Kidney (tissue), 14 donors: ENCODE data around the gene ZNRF3. TPM values are rescaled to one million over a fixed set of nuclear protein-coding genes. Genes with fewer than 3 reads are reported as not detected.
A peak's percentile ranks its signal among the peaks of the same experiment; 100 is the strongest.

ENCODE experiments used
- DNase-seq, 5 donors: peaks; one replicate each; pipeline ENCODE4 v3.0.0-alpha.2; 2013 to 2020
- FAIRE-seq: peaks from 2 replicates; lab custom pipeline; 2012; peaks lifted over from hg19 to GRCh38; lab: Jason Lieb, UNC
- H3K27ac ChIP-seq, 2 donors: one replicate each; pipeline ENCODE4 v1.7.0; 2013; ENCODE audit warnings: low read depth in 2 of 2, low read length in 2 of 2, inconsistent platforms in 1 of 2
- H3K27me3 ChIP-seq: one replicate; pipeline ENCODE4 v1.7.1; 2013; ENCODE audit warnings: low read length, inconsistent platforms; ENCODE audit not compliant: control insufficient read depth, insufficient read depth
- H3K36me3 ChIP-seq, 3 donors: one replicate each; pipeline versions ENCODE4 v1.7.0 to v1.7.1; 2013; ENCODE audit warnings: low read length in 3 of 3, control low read depth in 1 of 3, inconsistent platforms in 1 of 3; ENCODE audit not compliant: insufficient read depth in 3 of 3, control insufficient read depth in 2 of 3
- H3K4me1 ChIP-seq, 3 donors: one replicate each; pipeline versions ENCODE4 v1.7.0 to v1.7.1; 2013; ENCODE audit warnings: low read length in 3 of 3, inconsistent platforms in 1 of 3, low read depth in 1 of 3; ENCODE audit not compliant: control insufficient read depth in 2 of 3, insufficient read depth in 2 of 3
- H3K4me3 ChIP-seq, 3 donors: one replicate each; pipeline versions ENCODE4 v1.7.0 to v1.8.1; 2013; ENCODE audit warnings: low read length in 3 of 3, control low read depth in 1 of 3, inconsistent platforms in 1 of 3
- H3K9ac ChIP-seq, 3 donors: one replicate each; pipeline versions ENCODE4 v1.7.0 to v1.7.1; 2013; ENCODE audit warnings: low read length in 3 of 3, control low read depth in 1 of 3, inconsistent platforms in 1 of 3
- H3K9me3 ChIP-seq, 3 donors: one replicate each; pipeline versions ENCODE4 v1.7.0 to v1.7.1; 2013; ENCODE audit warnings: low read length in 3 of 3, control low read depth in 1 of 3, inconsistent platforms in 1 of 3; ENCODE audit not compliant: control insufficient read depth in 2 of 3, insufficient read depth in 1 of 3
- intact Hi-C: fragments of 100-400 bp; cut with DNase I; formaldehyde crosslinking; loops from one replicate; pipeline ENCODE4 v1.11.1; 2022
- polyA plus RNA-seq: library from polyadenylated mRNA; stranded (reverse); fragments of 350-450 nt; fragmentation: Illumina TruSeq; extraction: RNeasy Lipid Tissue Mini Kit (QIAGEN cat#74804); gene quantifications from one replicate; pipeline ENCODE4 v1.2.3, GENCODE V29; 2014; ENCODE audit warnings: low read depth, low replicate concordance; ENCODE audit not compliant: insufficient read depth
- total RNA-seq: library from RNA; stranded (reverse); fragmentation: NEBNext Ultra II Directional; extraction: Animal tissue kit (Norgen Biotek cat#: 25700); gene quantifications from one replicate; pipeline ENCODE4 v1.2.1, GENCODE V29; 2021
- TF ChIP-seq, protein P1 (sequence below): IDR thresholded peaks from 3 replicates; pipeline ENCODE4 v1.5.1; 2012; ENCODE audit warnings: mild to moderate bottlenecking, moderate library complexity, borderline replicate concordance; ENCODE audit not compliant: insufficient read depth; ENCODE audit errors: extremely low read depth
- donor health status: control.
- donor health status: control.
- donor health status: control.
- donor health status: control.
- donor health status: control.
- donor health status: DM: yes; HTN: yes; CAD: no.
- donor health status: Normal renal cell carcinoma (clear cell type).

ZNRF3 gene
- total and polyA plus RNA-seq, 2 donors from 2014 or later = 6.8 to 24.4 TPM

DNA sequence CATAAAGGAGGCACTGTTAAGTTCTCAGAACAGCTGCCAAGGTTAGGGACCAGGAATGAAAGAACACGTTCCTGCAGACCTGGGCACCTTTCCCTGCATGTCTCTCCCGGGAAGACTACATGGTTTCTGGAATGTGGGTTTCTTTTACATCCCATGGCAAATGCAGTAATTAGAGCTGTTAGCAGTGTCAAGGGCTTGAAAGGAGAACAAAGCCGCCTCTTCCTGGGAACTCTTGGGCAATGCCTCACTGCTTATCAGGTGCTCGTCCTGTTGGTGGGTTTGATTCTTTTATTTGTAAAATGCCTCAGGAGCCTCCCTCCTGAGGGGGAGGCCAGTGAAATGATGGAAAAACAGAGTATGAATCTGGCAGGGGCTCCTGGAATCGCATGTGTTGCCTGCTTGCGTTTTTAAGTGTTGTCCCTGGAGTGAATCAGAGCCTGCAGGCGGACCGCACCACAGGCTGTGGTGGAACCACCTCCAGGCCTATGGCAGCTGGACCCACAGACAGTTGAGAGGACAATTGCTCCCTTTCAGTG lies 179.0 kb downstream of the ZNRF3 start:
- DNase-seq (peak in 1 of 5 donors; percentile 36), FAIRE-seq (no peak)
- Histone ChIP-seq H3K4me3 (no peak overlapping the region), H3K9ac (no peak overlapping the region), H3K36me3 (no peaks in the 10 kb centered on the region), H3K27ac (no peak overlapping the region), H3K27me3 (no peaks in the 10 kb centered on the region), H3K4me1 (no peaks in the 10 kb centered on the region), H3K9me3 (no peaks in the 10 kb centered on the region)
- TF ChIP-seq, protein P1, sequence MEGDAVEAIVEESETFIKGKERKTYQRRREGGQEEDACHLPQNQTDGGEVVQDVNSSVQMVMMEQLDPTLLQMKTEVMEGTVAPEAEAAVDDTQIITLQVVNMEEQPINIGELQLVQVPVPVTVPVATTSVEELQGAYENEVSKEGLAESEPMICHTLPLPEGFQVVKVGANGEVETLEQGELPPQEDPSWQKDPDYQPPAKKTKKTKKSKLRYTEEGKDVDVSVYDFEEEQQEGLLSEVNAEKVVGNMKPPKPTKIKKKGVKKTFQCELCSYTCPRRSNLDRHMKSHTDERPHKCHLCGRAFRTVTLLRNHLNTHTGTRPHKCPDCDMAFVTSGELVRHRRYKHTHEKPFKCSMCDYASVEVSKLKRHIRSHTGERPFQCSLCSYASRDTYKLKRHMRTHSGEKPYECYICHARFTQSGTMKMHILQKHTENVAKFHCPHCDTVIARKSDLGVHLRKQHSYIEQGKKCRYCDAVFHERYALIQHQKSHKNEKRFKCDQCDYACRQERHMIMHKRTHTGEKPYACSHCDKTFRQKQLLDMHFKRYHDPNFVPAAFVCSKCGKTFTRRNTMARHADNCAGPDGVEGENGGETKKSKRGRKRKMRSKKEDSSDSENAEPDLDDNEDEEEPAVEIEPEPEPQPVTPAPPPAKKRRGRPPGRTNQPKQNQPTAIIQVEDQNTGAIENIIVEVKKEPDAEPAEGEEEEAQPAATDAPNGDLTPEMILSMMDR = no peak
- intact Hi-C loops = no loop called here

DNA sequence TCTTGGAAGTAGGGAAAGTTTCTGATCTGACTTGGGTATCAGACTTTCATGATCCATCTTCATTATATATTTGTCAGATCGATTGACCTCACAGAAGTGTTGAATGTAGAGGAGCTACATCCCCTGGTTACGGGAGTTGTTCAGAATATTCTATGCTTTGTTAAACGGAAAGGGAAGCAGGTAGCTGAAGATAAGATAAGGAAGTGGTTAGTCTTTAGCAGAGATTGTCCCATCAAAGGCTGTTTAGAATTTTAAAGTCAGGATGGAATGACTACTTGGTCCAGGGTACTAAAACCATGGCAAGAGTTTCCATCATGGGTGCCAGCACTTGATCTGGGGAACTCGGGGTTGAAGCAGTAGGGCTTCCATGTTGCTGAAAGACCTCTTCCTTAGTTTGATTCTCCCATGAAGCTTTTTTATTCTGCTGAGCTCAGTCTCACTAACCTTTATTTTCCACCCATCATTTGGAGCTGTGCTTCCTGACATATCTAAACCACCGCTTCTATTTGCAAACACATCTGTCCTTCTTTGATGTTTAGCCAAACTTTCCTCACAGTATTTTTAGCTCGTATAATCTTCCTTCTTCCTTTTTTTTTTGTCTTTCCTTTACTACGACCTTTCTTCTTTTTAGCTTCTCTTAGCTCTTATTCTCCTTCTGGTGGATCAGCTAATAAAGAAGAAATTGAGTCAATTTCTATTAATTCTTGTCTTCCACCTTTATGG lies 182.3 kb downstream of the ZNRF3 start:
- FAIRE-seq (no peak), DNase-seq (no peak)
- TF ChIP-seq, protein P1 = no peak
- no peaks in the 10 kb centered on the region for H3K9me3 ChIP-seq
- no peaks in the 10 kb centered on the region for H3K36me3 ChIP-seq
- no peak overlapping the region for H3K4me3 ChIP-seq
- intact Hi-C loops = no loop called here
- H3K9ac ChIP-seq = no peak overlapping the region
- no peak overlapping the region for H3K27ac ChIP-seq
- H3K4me1 ChIP-seq = no peaks in the 10 kb centered on the region
- no peaks in the 10 kb centered on the region for H3K27me3 ChIP-seq

DNA sequence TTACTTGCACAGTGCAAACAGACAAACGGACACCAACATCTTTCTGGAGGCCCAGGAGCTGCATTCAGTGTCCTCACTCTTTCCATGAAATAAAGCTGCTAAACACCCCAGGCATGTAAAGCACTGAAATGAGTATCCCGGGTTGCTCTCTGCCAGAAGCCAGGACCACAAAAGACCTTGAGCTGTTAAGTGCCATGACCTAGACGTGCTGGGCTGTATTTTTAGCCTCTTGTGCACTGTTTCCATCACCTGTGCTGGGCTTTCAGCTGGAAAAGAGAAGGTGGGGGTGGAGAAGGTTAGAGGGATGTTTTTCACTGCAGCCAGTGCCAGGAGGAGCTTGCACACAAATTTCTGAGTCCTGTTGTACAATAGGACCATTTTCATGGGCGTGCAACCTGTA lies 186.1 kb downstream of the ZNRF3 start:
- H3K27ac ChIP-seq = peak overlapping the region in 1 of 2 donors; percentile 17
- H3K9ac ChIP-seq = no peak overlapping the region
- H3K9me3 ChIP-seq = no peaks in the 10 kb centered on the region
- no peaks in the 10 kb centered on the region for H3K36me3 ChIP-seq
- H3K27me3 ChIP-seq = no peaks in the 10 kb centered on the region
- intact Hi-C loops = no loop called here
- H3K4me1 ChIP-seq = peaks cover 0 to 6% (median 6%) of the 10 kb centered on the region in 3 donors
- TF ChIP-seq, protein P1 = no peak
- no peak for FAIRE-seq
- no peak overlapping the region for H3K4me3 ChIP-seq
- DNase-seq = no peak
